Loucy (cell line): ENCODE data around the gene C1orf232.

Experiments
- EZH2phosphoT487 ChIP-seq: fragments of 200-600 bp; IDR thresholded peaks from 2 replicates; pipeline ENCODE4 v1.6.1; 2018; ENCODE audit warnings: antibody characterized with exemption, mild to moderate bottlenecking, moderate library complexity, borderline replicate concordance
- TF ChIP-seq, protein P1 (sequence below): fragments of 200-600 bp; sonication (generic); conservative IDR thresholded peaks from 2 replicates; pipeline ENCODE4 v1.5.1; 2014; ENCODE audit warnings: mild to moderate bottlenecking, antibody characterized with exemption, low read length

DNA sequence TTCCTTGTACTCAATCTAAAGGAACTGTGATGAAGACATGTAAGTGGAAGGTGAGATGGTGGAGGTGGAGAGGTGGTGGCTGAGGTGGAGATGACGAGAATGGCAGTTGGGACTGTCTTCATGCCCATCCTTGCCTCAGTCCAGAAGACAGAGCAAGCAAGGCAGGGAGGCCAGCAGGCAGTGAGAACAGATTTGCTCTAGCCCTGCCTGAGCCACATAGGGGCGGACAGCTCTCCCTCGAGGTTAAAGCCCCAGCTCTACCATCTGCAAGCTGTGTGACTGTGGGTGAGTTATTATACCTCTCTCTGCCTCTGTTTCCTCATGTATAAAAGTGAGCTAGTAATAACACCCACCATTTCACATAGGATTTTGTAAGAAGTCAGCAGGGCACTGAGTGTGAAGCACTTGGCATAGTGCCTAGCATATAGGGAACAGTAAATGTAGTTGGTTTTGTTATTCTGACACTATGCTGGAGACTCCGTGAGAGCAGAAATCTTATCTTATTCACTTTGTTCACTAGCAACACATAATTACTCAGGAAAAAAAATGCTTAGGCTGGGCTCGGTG, 14.7 kb downstream of the C1orf232 start:
- TF ChIP-seq, protein P1, sequence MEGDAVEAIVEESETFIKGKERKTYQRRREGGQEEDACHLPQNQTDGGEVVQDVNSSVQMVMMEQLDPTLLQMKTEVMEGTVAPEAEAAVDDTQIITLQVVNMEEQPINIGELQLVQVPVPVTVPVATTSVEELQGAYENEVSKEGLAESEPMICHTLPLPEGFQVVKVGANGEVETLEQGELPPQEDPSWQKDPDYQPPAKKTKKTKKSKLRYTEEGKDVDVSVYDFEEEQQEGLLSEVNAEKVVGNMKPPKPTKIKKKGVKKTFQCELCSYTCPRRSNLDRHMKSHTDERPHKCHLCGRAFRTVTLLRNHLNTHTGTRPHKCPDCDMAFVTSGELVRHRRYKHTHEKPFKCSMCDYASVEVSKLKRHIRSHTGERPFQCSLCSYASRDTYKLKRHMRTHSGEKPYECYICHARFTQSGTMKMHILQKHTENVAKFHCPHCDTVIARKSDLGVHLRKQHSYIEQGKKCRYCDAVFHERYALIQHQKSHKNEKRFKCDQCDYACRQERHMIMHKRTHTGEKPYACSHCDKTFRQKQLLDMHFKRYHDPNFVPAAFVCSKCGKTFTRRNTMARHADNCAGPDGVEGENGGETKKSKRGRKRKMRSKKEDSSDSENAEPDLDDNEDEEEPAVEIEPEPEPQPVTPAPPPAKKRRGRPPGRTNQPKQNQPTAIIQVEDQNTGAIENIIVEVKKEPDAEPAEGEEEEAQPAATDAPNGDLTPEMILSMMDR = no peak
- no peak for TF ChIP-seq EZH2phosphoT487
